ES-I3 (cell line): ENCODE results near the gene CAMK4.
"Not testable (repeated sequence)": the region's sequence is repeated elsewhere in the genome, so short reads cannot be mapped to it uniquely, and the experiment has no call there.

Source experiments
- H3K36me3 ChIP-seq: 2 replicates; pipeline ENCODE4 v1.6.1; 2013; ENCODE audit warnings: mild to moderate bottlenecking, low read length, control low read depth, moderate library complexity; ENCODE audit not compliant: insufficient read depth
- H3K4me1 ChIP-seq: 2 replicates; pipeline ENCODE4 v1.6.1; 2013; ENCODE audit warnings: mild to moderate bottlenecking, control low read depth, low read length; ENCODE audit not compliant: insufficient read depth
- H3K9ac ChIP-seq: 2 replicates; pipeline ENCODE4 v1.6.1; 2013; ENCODE audit warnings: low read depth, mild to moderate bottlenecking, low read length, moderate library complexity
- H3K9me3 ChIP-seq: 2 replicates; pipeline ENCODE4 v1.6.1; 2013; ENCODE audit warnings: mild to moderate bottlenecking, low read length, moderate library complexity; ENCODE audit not compliant: control insufficient read depth, insufficient read depth

Gene CAMK4

GRCh38 chr5:111296570-111296969 is 72.4 kb downstream of the CAMK4 start:
- Histone ChIP-seq H3K9ac (no peak overlapping the region), H3K9me3 (peaks cover 4% of the 10 kb centered on the region; the same call in 1 of the 2 replicates), H3K4me1 (no peaks in the 10 kb centered on the region), H3K36me3 (no peaks in the 10 kb centered on the region)

- no peaks in the 10 kb centered on the region for H3K36me3 ChIP-seq
- no peaks in the 10 kb centered on the region for H3K4me1 ChIP-seq
- peaks cover 4% of the 10 kb centered on the region; the same call in 1 of the 2 replicates for H3K9me3 ChIP-seq
- no peak overlapping the region for H3K9ac ChIP-seq
Observed at GRCh38 chr5:111299067-111299481, 74.9 kb downstream of the CAMK4 start.

GRCh38 chr5:111299831-111300432 is 75.7 kb downstream of the CAMK4 start:
- Histone ChIP-seq H3K9me3 (peaks cover 4% of the 10 kb centered on the region; the same call in 1 of the 2 replicates), H3K36me3 (no peaks in the 10 kb centered on the region), H3K9ac (no peak overlapping the region), H3K4me1 (no peaks in the 10 kb centered on the region)

- Histone ChIP-seq H3K9me3 (peaks cover 4% of the 10 kb centered on the region; the same call in 1 of the 2 replicates), H3K4me1 (no peaks in the 10 kb centered on the region), H3K9ac (no peak overlapping the region), H3K36me3 (no peaks in the 10 kb centered on the region)
Observed at GRCh38 chr5:111301264-111301663, 77.1 kb downstream of the CAMK4 start.

- H3K4me1 ChIP-seq, H3K9me3 ChIP-seq, H3K36me3 ChIP-seq: not testable (repeated sequence)
- peak overlapping the region; percentile 47 for H3K9ac ChIP-seq
Observed at GRCh38 chr5:111302043-111302442, 77.9 kb downstream of the CAMK4 start.

- H3K36me3 ChIP-seq, result no peaks in the 10 kb centered on the region
- H3K9ac ChIP-seq, result no peak overlapping the region
- H3K4me1 ChIP-seq, result peaks cover 8% of the 10 kb centered on the region
- no peaks in the 10 kb centered on the region for H3K9me3 ChIP-seq
Observed at GRCh38 chr5:111308951-111309350, 84.8 kb downstream of the CAMK4 start.

GRCh38 chr5:111309384-111309783 is 85.2 kb downstream of the CAMK4 start:
- Histone ChIP-seq H3K4me1 (peaks cover 8% of the 10 kb centered on the region), H3K9me3 (no peaks in the 10 kb centered on the region), H3K36me3 (no peaks in the 10 kb centered on the region), H3K9ac (no peak overlapping the region)

- Histone ChIP-seq H3K4me1 (peaks cover 8% of the 10 kb centered on the region), H3K36me3 (no peaks in the 10 kb centered on the region), H3K9ac (no peak overlapping the region), H3K9me3 (no peaks in the 10 kb centered on the region)
Observed at GRCh38 chr5:111310711-111311620, 86.8 kb downstream of the CAMK4 start.

- Histone ChIP-seq H3K9me3 (no peaks in the 10 kb centered on the region), H3K4me1 (peaks cover 8% of the 10 kb centered on the region), H3K9ac (no peak overlapping the region), H3K36me3 (no peaks in the 10 kb centered on the region)
Observed at GRCh38 chr5:111311666-111312065, 87.5 kb downstream of the CAMK4 start.

- H3K36me3 ChIP-seq, result no peaks in the 10 kb centered on the region
- peaks cover 8% of the 10 kb centered on the region for H3K4me1 ChIP-seq
- no peak overlapping the region for H3K9ac ChIP-seq
- H3K9me3 ChIP-seq, result no peaks in the 10 kb centered on the region
Observed at GRCh38 chr5:111313017-111313724, 89.0 kb downstream of the CAMK4 start.

- no peaks in the 10 kb centered on the region for H3K9me3 ChIP-seq
- no peaks in the 10 kb centered on the region for H3K4me1 ChIP-seq
- H3K9ac ChIP-seq, result no peak overlapping the region
- no peaks in the 10 kb centered on the region for H3K36me3 ChIP-seq
Observed at GRCh38 chr5:111320953-111321352, 96.8 kb downstream of the CAMK4 start.

GRCh38 chr5:111321376-111321775 is 97.2 kb downstream of the CAMK4 start:
- Histone ChIP-seq H3K4me1 (no peaks in the 10 kb centered on the region), H3K9me3 (no peaks in the 10 kb centered on the region), H3K9ac (no peak overlapping the region), H3K36me3 (no peaks in the 10 kb centered on the region)

GRCh38 chr5:111326551-111326950 is 102.4 kb downstream of the CAMK4 start:
- Histone ChIP-seq H3K4me1 (no peaks in the 10 kb centered on the region), H3K9me3 (no peaks in the 10 kb centered on the region), H3K9ac (no peak overlapping the region), H3K36me3 (no peaks in the 10 kb centered on the region)

- Histone ChIP-seq H3K36me3 (no peaks in the 10 kb centered on the region), H3K9me3 (no peaks in the 10 kb centered on the region), H3K9ac (no peak overlapping the region), H3K4me1 (no peaks in the 10 kb centered on the region)
Observed at GRCh38 chr5:111337133-111337532, 112.9 kb downstream of the CAMK4 start.
